Adrenal gland (tissue), 12 donors: ENCODE results near the gene CCDC172. TPM values are rescaled to one million over a fixed set of nuclear protein-coding genes. Genes with fewer than 3 reads are reported as not detected.

ENCODE experiments used
- DNase-seq, 7 donors: peaks; one replicate each; pipeline ENCODE4 v3.0.0-alpha.2; 2019 to 2020
- H3K27ac ChIP-seq, 5 donors: fragments of 200-600 bp; sonication (generic) in 4 of 5; 1 replicate in 3 of 5; 2 replicates in 2 of 5; pipeline versions ENCODE4 v1.5.1 to v1.8.0; 2016 to 2020; ENCODE audit warnings: mild to moderate bottlenecking in 1 of 5
- H3K27me3 ChIP-seq: fragments of 200-600 bp; 2 replicates; pipeline ENCODE4 v1.8.0; 2021
- H3K36me3 ChIP-seq, 2 donors: fragments of 200-600 bp; replicated peaks in 1 of 2; 1 replicate in 1 of 2; 2 replicates in 1 of 2; pipeline versions ENCODE4 v1.5.1 to v1.8.0; 2018 to 2022
- H3K4me1 ChIP-seq, 2 donors: fragments of 200-600 bp; replicated peaks in 1 of 2; 1 replicate in 1 of 2; 2 replicates in 1 of 2; pipeline versions ENCODE4 v1.5.1 to v1.8.0; 2018 to 2021
- H3K4me3 ChIP-seq, 4 donors: fragments of 200-600 bp; sonication (generic) in 3 of 4; one replicate each; pipeline ENCODE4 v1.5.1; 2016 to 2018
- H3K9me3 ChIP-seq, 3 donors: fragments of 200-600 bp; sonication (generic) in 1 of 3; replicated peaks in 1 of 3; 1 replicate in 2 of 3; 2 replicates in 1 of 3; pipeline versions ENCODE4 v1.5.1 to v1.8.0; 2016 to 2021
- POLR2A ChIP-seq, 2 donors: fragments of 450-650 bp; IDR thresholded peaks; one replicate each; pipeline ENCODE4 v1.6.1; 2017; ENCODE audit warnings: antibody characterized with exemption in 2 of 2, mild to moderate bottlenecking in 2 of 2, moderate library complexity in 1 of 2
- WGBS, 4 donors: extraction: QIAGEN DNeasy Blood & Tissue Kit in 2 of 4; methylation state at CpG; one replicate each; pipeline versions ENCODE4 v1.1.5 to v1.1.7; 2013 to 2017; 5-methylcytosine and 5-hydroxymethylcytosine counted together
- intact Hi-C, 2 donors: fragments of 100-400 bp; cut with DNase I; formaldehyde crosslinking; loops; one replicate each; pipeline versions ENCODE4 v1.14.1 to v1.15.0; 2022 to 2023
- polyA plus RNA-seq, 3 donors: library from polyadenylated mRNA; stranded (reverse); fragments of 200-250 nt in 2 of 3; fragments of 350-450 nt in 1 of 3; fragmentation: Illumina TruSeq in 1 of 3; extraction: RNeasy Lipid Tissue Mini Kit (QIAGEN cat#74804) in 1 of 3; gene quantifications; one replicate each; pipeline ENCODE4 v1.2.3, GENCODE V29; 2013 to 2014
- total RNA-seq, 9 donors: library from RNA; depleted of rRNA in 4 of 9; stranded (reverse); fragments of >200 nt in 4 of 9; fragments of 120-200 nt in 1 of 9; fragmentation: NEBNext Ultra II Directional in 1 of 9; extraction: Animal tissue kit (Norgen Biotek cat#: 25700) in 1 of 9; gene quantifications; one replicate each; pipeline versions ENCODE4 v1.1.0 to v1.2.4, GENCODE V29; 2013 to 2023
- TF ChIP-seq, protein P1 (sequence below), 6 experiments: fragments of 450-650 bp in 4 of 6; fragments of 200-600 bp in 2 of 6; sonication (generic) in 1 of 6; IDR thresholded peaks; 1 replicate in 5 of 6; 2 replicates in 1 of 6; pipeline versions ENCODE4 v1.5.1 to v1.8.0; 2016 to 2021; ENCODE audit warnings: antibody characterized with exemption in 6 of 6, mild to moderate bottlenecking in 2 of 6, moderate library complexity in 1 of 6
- donor health status: healthy with polysubstance abuse.
- donor health status: Bipolar disorder and iron deficiency.
- donor health status: DM: yes; HTN: yes; CAD: no.
- donor health status: DM: no; HTN: no; CAD: no.
- donor health status: DM: no; HTN: no; CAD: no.
- donor health status: DM: yes; HTN: yes; CAD: no.

CCDC172 gene
- total and polyA plus RNA-seq, 12 donors = 0.16 to 1.5 TPM; not detected in 10

DNA sequence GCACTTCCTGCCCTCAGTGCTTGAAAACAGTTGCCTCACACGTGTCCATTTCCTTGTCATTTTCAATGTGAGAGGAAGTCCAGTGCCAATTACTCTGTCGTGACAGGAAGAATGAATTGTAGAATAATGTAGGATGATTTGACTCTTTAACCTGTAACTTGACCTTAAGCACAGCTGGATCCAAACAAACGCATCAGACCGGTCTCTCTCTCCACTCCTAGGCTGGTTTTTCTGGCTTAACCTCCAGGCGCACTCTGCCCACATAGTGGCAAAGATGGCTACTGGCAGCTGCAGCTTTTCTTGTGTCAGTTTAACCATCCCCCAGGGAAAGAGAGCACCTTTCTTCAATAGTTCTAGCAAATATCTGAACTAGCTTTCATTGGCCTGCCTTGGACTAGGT, 74.0 kb downstream of the CCDC172 start:
- no peaks in the 10 kb centered on the region for H3K4me1 ChIP-seq
- H3K36me3 ChIP-seq = no peaks in the 10 kb centered on the region
- intact Hi-C loops = no loop called here
- no peaks in the 10 kb centered on the region for H3K27me3 ChIP-seq
- H3K9me3 ChIP-seq = no peaks in the 10 kb centered on the region
- WGBS, 4 donors = 58 to 62% (median 61%) methylated on average over 5 of the region's 5 CpGs
- H3K27ac ChIP-seq = no peak overlapping the region
- no peak overlapping the region for H3K4me3 ChIP-seq
- no peak for DNase-seq
- TF ChIP-seq, protein P1, sequence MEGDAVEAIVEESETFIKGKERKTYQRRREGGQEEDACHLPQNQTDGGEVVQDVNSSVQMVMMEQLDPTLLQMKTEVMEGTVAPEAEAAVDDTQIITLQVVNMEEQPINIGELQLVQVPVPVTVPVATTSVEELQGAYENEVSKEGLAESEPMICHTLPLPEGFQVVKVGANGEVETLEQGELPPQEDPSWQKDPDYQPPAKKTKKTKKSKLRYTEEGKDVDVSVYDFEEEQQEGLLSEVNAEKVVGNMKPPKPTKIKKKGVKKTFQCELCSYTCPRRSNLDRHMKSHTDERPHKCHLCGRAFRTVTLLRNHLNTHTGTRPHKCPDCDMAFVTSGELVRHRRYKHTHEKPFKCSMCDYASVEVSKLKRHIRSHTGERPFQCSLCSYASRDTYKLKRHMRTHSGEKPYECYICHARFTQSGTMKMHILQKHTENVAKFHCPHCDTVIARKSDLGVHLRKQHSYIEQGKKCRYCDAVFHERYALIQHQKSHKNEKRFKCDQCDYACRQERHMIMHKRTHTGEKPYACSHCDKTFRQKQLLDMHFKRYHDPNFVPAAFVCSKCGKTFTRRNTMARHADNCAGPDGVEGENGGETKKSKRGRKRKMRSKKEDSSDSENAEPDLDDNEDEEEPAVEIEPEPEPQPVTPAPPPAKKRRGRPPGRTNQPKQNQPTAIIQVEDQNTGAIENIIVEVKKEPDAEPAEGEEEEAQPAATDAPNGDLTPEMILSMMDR (IDR thresholded peaks at IDR 0.05) = no peak
- TF ChIP-seq POLR2A (IDR thresholded peaks at IDR 0.05) = no peak

DNA sequence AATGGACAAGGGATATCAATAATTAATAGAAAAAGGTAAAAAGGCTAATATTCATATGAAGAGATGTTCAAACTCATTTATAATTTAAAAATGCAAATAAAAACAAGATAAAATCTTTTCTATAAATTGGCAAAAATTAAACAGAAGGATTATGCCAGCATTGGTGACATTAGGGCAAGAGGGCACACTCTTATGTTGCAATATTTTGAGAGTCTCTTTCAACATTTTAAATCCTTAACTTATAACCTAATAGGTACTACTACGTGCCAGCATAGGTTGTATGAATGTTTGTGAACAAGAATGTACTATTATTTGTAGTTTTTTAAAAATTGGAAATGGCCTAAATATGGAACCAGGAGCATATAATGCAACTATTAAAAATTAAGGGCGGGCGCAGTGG, 78.6 kb downstream of the CCDC172 start:
- intact Hi-C loops = no loop called here
- no peaks in the 10 kb centered on the region for H3K27me3 ChIP-seq
- H3K36me3 ChIP-seq = no peaks in the 10 kb centered on the region
- no peaks in the 10 kb centered on the region for H3K9me3 ChIP-seq
- H3K4me1 ChIP-seq = no peaks in the 10 kb centered on the region
- no peak overlapping the region for H3K4me3 ChIP-seq
- no peak for TF ChIP-seq POLR2A (IDR thresholded peaks at IDR 0.05)
- TF ChIP-seq, protein P1 (IDR thresholded peaks at IDR 0.05) = no peak
- DNase-seq = no peak
- H3K27ac ChIP-seq = no peak overlapping the region
- 90 to 96% (median 93%) methylated on average over 3 of the region's 3 CpGs for WGBS, 4 donors

DNA sequence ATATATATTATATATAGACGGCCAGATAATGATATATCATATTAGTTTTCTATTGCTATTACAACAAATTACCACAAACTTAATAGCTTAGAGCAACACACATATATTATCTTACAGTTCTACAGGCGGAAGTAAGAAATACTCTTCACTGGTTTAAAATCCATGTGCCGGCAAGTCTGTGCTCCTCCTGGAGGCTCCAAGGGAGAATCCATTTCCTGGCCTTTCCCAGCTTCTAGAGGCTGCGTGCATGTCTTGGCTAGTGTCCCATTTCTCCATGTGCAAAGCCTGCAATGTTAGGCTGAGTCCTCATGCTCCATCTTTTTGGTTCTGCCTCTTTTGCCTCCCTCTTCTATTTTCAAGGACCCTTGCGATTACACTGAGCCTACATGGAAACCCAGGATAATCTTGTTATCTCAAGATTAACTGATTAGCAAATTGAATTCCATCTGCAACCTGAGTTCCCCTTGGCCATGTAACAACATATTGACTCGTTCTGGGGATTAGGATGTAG, 79.5 kb downstream of the CCDC172 start:
- Histone ChIP-seq H3K27me3 (no peaks in the 10 kb centered on the region), H3K4me1 (no peaks in the 10 kb centered on the region), H3K36me3 (no peaks in the 10 kb centered on the region), H3K4me3 (no peak overlapping the region), H3K27ac (no peak overlapping the region), H3K9me3 (no peaks in the 10 kb centered on the region)
- no peak for DNase-seq
- WGBS, 4 donors = 73 to 77% (median 74%) methylated on average over 6 of the region's 6 CpGs
- TF ChIP-seq, protein P1 (IDR thresholded peaks at IDR 0.05) = no peak
- no peak for TF ChIP-seq POLR2A (IDR thresholded peaks at IDR 0.05)
- intact Hi-C loops = no loop called here

DNA sequence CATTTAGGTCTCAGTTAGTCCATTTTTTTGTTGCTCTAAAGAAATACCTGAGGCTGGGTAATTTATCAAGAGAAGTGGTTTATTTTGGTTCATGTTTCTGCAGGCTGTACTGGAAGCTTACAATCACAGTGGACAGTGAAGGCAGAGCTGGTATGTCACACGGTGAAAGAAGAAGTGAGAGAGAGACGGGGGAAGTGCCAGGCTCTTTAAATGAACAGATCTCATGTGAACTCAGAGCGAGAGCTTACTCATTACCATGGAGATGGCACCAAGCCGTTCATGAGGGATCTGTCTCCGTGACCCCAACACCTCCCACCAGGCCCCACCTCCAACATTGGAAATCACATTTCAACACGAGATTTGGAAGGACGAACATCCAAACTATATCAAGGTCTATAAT, 84.5 kb downstream of the CCDC172 start:
- H3K9me3 ChIP-seq = no peaks in the 10 kb centered on the region
- H3K4me3 ChIP-seq = no peak overlapping the region
- WGBS, 4 donors = 57 to 65% (median 59%) methylated on average over 7 of the region's 7 CpGs

More for the DNA sequence above, 84.5 kb downstream of the CCDC172 start:
- intact Hi-C loops = no loop called here
- no peaks in the 10 kb centered on the region for H3K36me3 ChIP-seq
- H3K4me1 ChIP-seq = no peaks in the 10 kb centered on the region
- DNase-seq = no peak
- H3K27ac ChIP-seq = no peak overlapping the region
- TF ChIP-seq, protein P1 (IDR thresholded peaks at IDR 0.05) = no peak
- no peak for TF ChIP-seq POLR2A (IDR thresholded peaks at IDR 0.05)
- H3K27me3 ChIP-seq = no peaks in the 10 kb centered on the region
